SU-DHL-6 (cell line): ENCODE measurements around the gene ISG20.

Source experiments
- H2AFZ ChIP-seq: fragments of 200-600 bp; sonication (generic); 2 replicates; pipeline ENCODE4 v1.6.1; 2014; ENCODE audit warnings: low read depth, mild to moderate bottlenecking, moderate library complexity, mixed read lengths, antibody characterized with exemption, low read length; ENCODE audit not compliant: severe bottlenecking
- H3F3A ChIP-seq: fragments of 200-600 bp; shearing (Covaris generic); 2 replicates; pipeline ENCODE4 v1.6.0; 2016; ENCODE audit warnings: antibody characterized with exemption, mild to moderate bottlenecking; ENCODE audit not compliant: insufficient read depth
- H3K27ac ChIP-seq: fragments of 200-600 bp; sonication (generic); 2 replicates; pipeline ENCODE4 v1.5.1; 2016; ENCODE audit warnings: low read depth, mild to moderate bottlenecking, low read length, moderate library complexity, mixed read lengths
- H3K27me3 ChIP-seq: fragments of 200-600 bp; sonication (generic), shearing (Covaris generic); 2 replicates; pipeline ENCODE4 v1.6.0; 2014; ENCODE audit warnings: mild to moderate bottlenecking, low read length
- H3K36me3 ChIP-seq: fragments of 200-600 bp; sonication (generic); 2 replicates; pipeline ENCODE4 v1.6.1; 2014; ENCODE audit warnings: mild to moderate bottlenecking, low read length, mixed read lengths
- H3K4me2 ChIP-seq: fragments of 300-600, 200-600 bp; shearing (Covaris generic), sonication (generic); 2 replicates; pipeline ENCODE4 v1.6.0; 2014; ENCODE audit warnings: low read length, low read depth, mild to moderate bottlenecking; ENCODE audit not compliant: poor library complexity, severe bottlenecking
- H3K4me3 ChIP-seq: fragments of 200-600 bp; sonication (generic); 2 replicates; pipeline ENCODE4 v1.5.1; 2014; ENCODE audit warnings: antibody characterized with exemption, low read length, mild to moderate bottlenecking, mixed read lengths; ENCODE audit not compliant: insufficient read depth, poor library complexity, severe bottlenecking
- H3K79me2 ChIP-seq: fragments of 200-600 bp; sonication (generic); 2 replicates; pipeline ENCODE4 v1.6.1; 2014; ENCODE audit warnings: mild to moderate bottlenecking, low read length, moderate library complexity; ENCODE audit not compliant: insufficient read depth
- H3K9ac ChIP-seq: fragments of 200-600 bp; sonication (generic); 2 replicates; pipeline ENCODE4 v1.7.0; 2014; ENCODE audit warnings: mild to moderate bottlenecking, low read length
- H3K9me2 ChIP-seq: fragments of 200-600 bp; sonication (generic); replicated peaks from 2 replicates; pipeline ENCODE4 v1.6.1; 2014; ENCODE audit warnings: low read length; ENCODE audit not compliant: insufficient read depth
- H3K9me3 ChIP-seq: fragments of 200-600 bp; sonication (generic); 2 replicates; pipeline ENCODE4 v1.6.1; 2014; ENCODE audit warnings: low read length, mixed read lengths; ENCODE audit not compliant: insufficient read depth
- H4K20me1 ChIP-seq: fragments of 200-600 bp; sonication (generic); 2 replicates; pipeline ENCODE4 v1.6.1; 2014; ENCODE audit warnings: low read depth, mild to moderate bottlenecking, antibody characterized with exemption, low read length, moderate library complexity, mixed read lengths
- CTCF ChIP-seq: fragments of 200-600 bp; sonication (generic); IDR thresholded peaks from one replicate; pipeline ENCODE4 v1.5.1; 2017; ENCODE audit warnings: antibody characterized with exemption, mild to moderate bottlenecking, low read length, moderate library complexity; ENCODE audit not compliant: insufficient read depth, poor library complexity, severe bottlenecking
- EZH2phosphoT487 ChIP-seq: fragments of 200-600 bp; sonication (generic), shearing (Covaris generic); conservative IDR thresholded peaks from 2 replicates; pipeline ENCODE4 v1.6.1; 2018; ENCODE audit warnings: mild to moderate bottlenecking, antibody characterized with exemption, low read length, moderate library complexity, mixed read lengths

Gene ISG20

GRCh38 chr15:88622605-88622975 is 16.2 kb upstream of the ISG20 start:
- Histone ChIP-seq H2AFZ (no peak overlapping the region), H3K9me3 (no peaks in the 10 kb centered on the region), H3K27ac (peak overlapping the region; percentile 80), H3K36me3 (peaks cover 6% of the 10 kb centered on the region; the same call in 1 of the 2 replicates), H3K9ac (peak overlapping the region; percentile 96), H4K20me1 (peaks cover 24% of the 10 kb centered on the region; the same call in 1 of the 2 replicates), H3K4me3 (peak overlapping the region; percentile 70), H3K27me3 (no peaks in the 10 kb centered on the region), H3K79me2 (peaks cover 62% of the 10 kb centered on the region), H3K4me2 (peak overlapping the region; percentile 74), H3K9me2 (no peaks in the 10 kb centered on the region), H3F3A (no peaks in the 10 kb centered on the region)
- no peak for TF ChIP-seq CTCF
- TF ChIP-seq EZH2phosphoT487, result no peak

- peaks cover 29% of the 10 kb centered on the region; the same call in 1 of the 2 replicates for H4K20me1 ChIP-seq
- H3K9me2 ChIP-seq, result no peaks in the 10 kb centered on the region
- H3F3A ChIP-seq, result no peaks in the 10 kb centered on the region
- H3K27me3 ChIP-seq, result no peaks in the 10 kb centered on the region
- H3K9me3 ChIP-seq, result no peaks in the 10 kb centered on the region
- H2AFZ ChIP-seq, result no peak overlapping the region
- no peak for TF ChIP-seq EZH2phosphoT487
- TF ChIP-seq CTCF, result no peak
- peaks cover 66% of the 10 kb centered on the region for H3K79me2 ChIP-seq
- peak overlapping the region; percentile 70 for H3K4me3 ChIP-seq
- H3K4me2 ChIP-seq, result peak overlapping the region; percentile 74
- H3K27ac ChIP-seq, result peak overlapping the region; percentile 80; the same call in 1 of the 2 replicates
- peak overlapping the region; percentile 96 for H3K9ac ChIP-seq
- peaks cover 6% of the 10 kb centered on the region; the same call in 1 of the 2 replicates for H3K36me3 ChIP-seq
Measured at GRCh38 chr15:88623061-88623460, 15.8 kb upstream of the ISG20 start.

GRCh38 chr15:88623632-88624031 is 15.2 kb upstream of the ISG20 start:
- Histone ChIP-seq H3K79me2 (peaks cover 72% of the 10 kb centered on the region), H3K9me2 (no peaks in the 10 kb centered on the region), H3K4me3 (no peak overlapping the region), H3K9me3 (no peaks in the 10 kb centered on the region), H3K4me2 (peak overlapping the region; percentile 74), H3K27me3 (no peaks in the 10 kb centered on the region), H3K36me3 (peaks cover 6% of the 10 kb centered on the region; the same call in 1 of the 2 replicates), H3K9ac (peak overlapping the region; percentile 96), H3F3A (no peaks in the 10 kb centered on the region), H3K27ac (no peak overlapping the region), H4K20me1 (peaks cover 34% of the 10 kb centered on the region; the same call in 1 of the 2 replicates), H2AFZ (no peak overlapping the region)
- no peak for TF ChIP-seq EZH2phosphoT487

GRCh38 chr15:88624156-88624970 is 14.5 kb upstream of the ISG20 start:
- Histone ChIP-seq H3K27me3 (no peaks in the 10 kb centered on the region), H3K27ac (no peak overlapping the region), H3K9ac (peak overlapping the region; percentile 96; the same call in 1 of the 2 replicates), H3K4me2 (peak overlapping the region; percentile 74), H2AFZ (no peak overlapping the region), H3K36me3 (peaks cover 6% of the 10 kb centered on the region; the same call in 1 of the 2 replicates), H3F3A (no peaks in the 10 kb centered on the region), H3K9me3 (no peaks in the 10 kb centered on the region), H4K20me1 (peaks cover 34% of the 10 kb centered on the region; the same call in 1 of the 2 replicates), H3K9me2 (no peaks in the 10 kb centered on the region), H3K4me3 (no peak overlapping the region), H3K79me2 (peaks cover 75% of the 10 kb centered on the region)
- TF ChIP-seq EZH2phosphoT487 (no peak), CTCF (peak; percentile 22)
